ENCODE data around the gene CACNB2. TPM values are rescaled to one million over a fixed set of nuclear protein-coding genes. Genes with fewer than 3 reads are reported as not detected.

Gene CACNB2
- total RNA-seq, 1 experiment from 2014 or later: 34.1 TPM

- ChIA-PET CTCF (no interaction called here), POLR2A (ENCODE audit: low non-redundant PET) (no interaction called here)
- Histone ChIP-seq H3K27me3 (replicated peaks; ENCODE audit: insufficient read depth, low read depth, low read length, poor library complexity) (no peaks in the 10 kb centered on the region), H3K27ac (ENCODE audit: low read depth, low read length, poor library complexity, severe bottlenecking) (no peak overlapping the region), H3K36me3 (ENCODE audit: insufficient read depth, low read length, poor library complexity, severe bottlenecking) (no peaks in the 10 kb centered on the region), H3K4me3 (ENCODE audit: low read depth, low read length, poor library complexity, severe bottlenecking) (no peak overlapping the region), H3K4me1 (ENCODE audit: insufficient read depth, low read length, poor library complexity, severe bottlenecking) (no peaks in the 10 kb centered on the region), H3K9me3 (ENCODE audit: low read depth, low read length, poor library complexity, severe bottlenecking) (no peaks in the 10 kb centered on the region)
- intact Hi-C loops (cut with micrococcal nuclease; ENCODE audit: unreplicated experiment): no loop called here
- no peak for DNase-seq (ENCODE audit: low spot score)
- TF ChIP-seq CTCF (conservative IDR thresholded peaks at IDR 0.05; ENCODE audit: low read depth, low read length): no peak
- TF ChIP-seq EZH2 (IDR thresholded peaks at IDR 0.05; ENCODE audit: borderline replicate concordance, low read depth, low read length, poor library complexity, severe bottlenecking): no peak
- BruUV-seq (replicated peaks): no TSS peak
Measured at GRCh38 chr10:18268005-18268404, 127.8 kb downstream of the CACNB2 start.

- Histone ChIP-seq H3K27me3 (replicated peaks; ENCODE audit: insufficient read depth, low read depth, low read length, poor library complexity) (no peaks in the 10 kb centered on the region), H3K4me3 (ENCODE audit: low read depth, low read length, poor library complexity, severe bottlenecking) (no peak overlapping the region), H3K27ac (ENCODE audit: low read depth, low read length, poor library complexity, severe bottlenecking) (no peak overlapping the region), H3K4me1 (ENCODE audit: insufficient read depth, low read length, poor library complexity, severe bottlenecking) (no peaks in the 10 kb centered on the region), H3K36me3 (ENCODE audit: insufficient read depth, low read length, poor library complexity, severe bottlenecking) (no peaks in the 10 kb centered on the region), H3K9me3 (ENCODE audit: low read depth, low read length, poor library complexity, severe bottlenecking) (no peaks in the 10 kb centered on the region)
- ChIA-PET POLR2A (ENCODE audit: low non-redundant PET) (no interaction called here), CTCF (no interaction called here)
- intact Hi-C loops (cut with micrococcal nuclease; ENCODE audit: unreplicated experiment): no loop called here
- BruUV-seq (replicated peaks): no TSS peak
- no peak for DNase-seq (ENCODE audit: low spot score)
- TF ChIP-seq EZH2 (IDR thresholded peaks at IDR 0.05; ENCODE audit: borderline replicate concordance, low read depth, low read length, poor library complexity, severe bottlenecking) (no peak), CTCF (conservative IDR thresholded peaks at IDR 0.05; ENCODE audit: low read depth, low read length) (no peak)
Measured at GRCh38 chr10:18271491-18271890, 131.3 kb downstream of the CACNB2 start.

GRCh38 chr10:18273039-18273438, 132.8 kb downstream of the CACNB2 start:
- Histone ChIP-seq H3K4me3 (ENCODE audit: low read depth, low read length, poor library complexity, severe bottlenecking) (no peak overlapping the region), H3K27me3 (replicated peaks; ENCODE audit: insufficient read depth, low read depth, low read length, poor library complexity) (no peaks in the 10 kb centered on the region), H3K36me3 (ENCODE audit: insufficient read depth, low read length, poor library complexity, severe bottlenecking) (no peaks in the 10 kb centered on the region), H3K27ac (ENCODE audit: low read depth, low read length, poor library complexity, severe bottlenecking) (no peak overlapping the region), H3K9me3 (ENCODE audit: low read depth, low read length, poor library complexity, severe bottlenecking) (no peaks in the 10 kb centered on the region), H3K4me1 (ENCODE audit: insufficient read depth, low read length, poor library complexity, severe bottlenecking) (no peaks in the 10 kb centered on the region)
- DNase-seq (ENCODE audit: low spot score): no peak
- ChIA-PET POLR2A (ENCODE audit: low non-redundant PET) (no interaction called here), CTCF (no interaction called here)
- TF ChIP-seq CTCF (conservative IDR thresholded peaks at IDR 0.05; ENCODE audit: low read depth, low read length) (no peak), EZH2 (IDR thresholded peaks at IDR 0.05; ENCODE audit: borderline replicate concordance, low read depth, low read length, poor library complexity, severe bottlenecking) (no peak)
- BruUV-seq (replicated peaks): no TSS peak
- intact Hi-C loops (cut with micrococcal nuclease; ENCODE audit: unreplicated experiment): no loop called here
